Neuronal stem cell (in vitro differentiated cells): ENCODE results near the gene AGBL4.

Experiments used
- DNase-seq: peaks from one replicate; pipeline ENCODE4 v3.0.0-alpha.2; 2013; ENCODE audit warnings: low spot score
- H2AFZ ChIP-seq: one replicate; pipeline ENCODE4 v1.6.1; 2013; ENCODE audit warnings: mild to moderate bottlenecking, low read length, inconsistent platforms
- H2AK5ac ChIP-seq: 2 replicates; pipeline ENCODE4 v1.6.1; 2013; ENCODE audit warnings: low read depth, mild to moderate bottlenecking, inconsistent platforms, low read length, moderate library complexity, mixed read lengths
- H2BK120ac ChIP-seq: 2 replicates; pipeline ENCODE4 v1.6.1; 2013; ENCODE audit warnings: low read depth, mild to moderate bottlenecking, inconsistent platforms, low read length, moderate library complexity, mixed read lengths
- H2BK12ac ChIP-seq: one replicate; pipeline ENCODE4 v1.6.1; 2013; ENCODE audit warnings: low read length, inconsistent platforms
- H2BK15ac ChIP-seq: 2 replicates; pipeline ENCODE4 v1.6.1; 2013; ENCODE audit warnings: mild to moderate bottlenecking, low read length, inconsistent platforms, mixed read lengths
- H2BK5ac ChIP-seq: one replicate; pipeline ENCODE4 v1.6.1; 2013; ENCODE audit warnings: inconsistent platforms, mild to moderate bottlenecking, low read length, moderate library complexity
- H3K14ac ChIP-seq: one replicate; pipeline ENCODE4 v1.6.1; 2013; ENCODE audit warnings: low read length, inconsistent platforms
- H3K18ac ChIP-seq: 2 replicates; pipeline ENCODE4 v1.6.1; 2013; ENCODE audit warnings: low read length, inconsistent platforms
- H3K23ac ChIP-seq: 2 replicates; pipeline ENCODE4 v1.6.1; 2013; ENCODE audit warnings: low read depth, mild to moderate bottlenecking, mixed read lengths, low read length, inconsistent platforms; ENCODE audit not compliant: poor library complexity
- H3K27ac ChIP-seq: replicated peaks from 3 replicates; pipeline ENCODE4 v1.5.1; 2013; ENCODE audit warnings: low read length, inconsistent platforms
- H3K27me3 ChIP-seq, 3 experiments: 2 replicates each; pipeline ENCODE4 v1.6.1; 2013; ENCODE audit warnings: low read length in 3 of 3, mild to moderate bottlenecking in 2 of 3, inconsistent platforms in 1 of 3, low read depth in 1 of 3, mixed read lengths in 1 of 3, moderate library complexity in 1 of 3; ENCODE audit not compliant: control insufficient read depth in 3 of 3, insufficient read depth in 3 of 3
- H3K36me3 ChIP-seq, 2 donors: replicated peaks in 1 of 2; 2 replicates each; pipeline ENCODE4 v1.6.1; 2013; ENCODE audit warnings: low read length in 2 of 2; ENCODE audit not compliant: control insufficient read depth in 2 of 2, insufficient read depth in 2 of 2
- H3K4ac ChIP-seq: 2 replicates; pipeline ENCODE4 v1.6.1; 2013; ENCODE audit warnings: inconsistent platforms, mild to moderate bottlenecking, low read length, moderate library complexity
- H3K4me1 ChIP-seq, 2 donors: 1 replicate in 1 of 2; 2 replicates in 1 of 2; pipeline ENCODE4 v1.6.1; 2013; ENCODE audit warnings: low read length in 2 of 2, low read depth in 1 of 2; ENCODE audit not compliant: control insufficient read depth in 2 of 2, insufficient read depth in 1 of 2
- H3K4me2 ChIP-seq: one replicate; pipeline ENCODE4 v1.6.1; 2013; ENCODE audit warnings: mild to moderate bottlenecking, low read length, inconsistent platforms; ENCODE audit not compliant: insufficient read depth, poor library complexity, severe bottlenecking
- H3K4me3 ChIP-seq, 2 donors: 2 replicates each; pipeline ENCODE4 v1.5.1; 2013; ENCODE audit warnings: low read length in 2 of 2, mild to moderate bottlenecking in 2 of 2, inconsistent platforms in 1 of 2, moderate library complexity in 1 of 2
- H3K79me1 ChIP-seq: one replicate; pipeline ENCODE4 v1.6.1; 2013; ENCODE audit warnings: low read depth, mild to moderate bottlenecking, inconsistent platforms, low read length, moderate library complexity
- H3K9ac ChIP-seq: one replicate; pipeline ENCODE4 v1.6.1; 2013; ENCODE audit warnings: mild to moderate bottlenecking, low read depth, low read length, inconsistent platforms; ENCODE audit not compliant: poor library complexity
- H3K9me3 ChIP-seq, 2 donors: replicated peaks in 1 of 2; 2 replicates each; pipeline versions ENCODE3 to v1.6.1; 2013; ENCODE audit warnings: low read length in 2 of 2, mild to moderate bottlenecking in 2 of 2, inconsistent platforms in 1 of 2, low read depth in 1 of 2, mixed read lengths in 1 of 2, moderate library complexity in 1 of 2; ENCODE audit not compliant: control insufficient read depth in 2 of 2, insufficient read depth in 1 of 2
- H4K8ac ChIP-seq: one replicate; pipeline ENCODE4 v1.6.1; 2013; ENCODE audit warnings: low read depth, mild to moderate bottlenecking, inconsistent platforms, low read length, moderate library complexity
- H4K91ac ChIP-seq: one replicate; pipeline ENCODE4 v1.6.1; 2013; ENCODE audit warnings: low read length, low read depth, mild to moderate bottlenecking, inconsistent platforms; ENCODE audit not compliant: poor library complexity
- WGBS, 2 donors: extraction: QIAGEN DNeasy Blood & Tissue Kit; methylation state at CpG; one replicate each; pipeline ENCODE4 v1.1.7; 2013; ENCODE audit warnings: missing lambda C conversion rate in 2 of 2, mixed read lengths in 1 of 2; ENCODE audit not compliant: insufficient read length in 2 of 2, insufficient replicate concordance in 1 of 2; ENCODE audit errors: extremely low coverage in 2 of 2; 5-methylcytosine and 5-hydroxymethylcytosine counted together

Gene AGBL4

GRCh38 chr1:48932366-48932765 is 1091.4 kb downstream of the AGBL4 start:
- no peak overlapping the region for H4K8ac ChIP-seq
- no peak overlapping the region for H3K4me3 ChIP-seq
- H3K14ac ChIP-seq = no peak overlapping the region
- no peaks in the 10 kb centered on the region for H3K9me3 ChIP-seq
- no peak overlapping the region for H2BK5ac ChIP-seq
- peaks cover 0 to 3% of the 10 kb centered on the region in 2 donors for H3K4me1 ChIP-seq
- H3K9ac ChIP-seq = no peak overlapping the region
- no peak overlapping the region for H3K18ac ChIP-seq
- no peak overlapping the region for H2BK12ac ChIP-seq
- H3K4me2 ChIP-seq = no peak overlapping the region
- no CpG with 5 or more reads among the region's 1 CpG for WGBS, 2 donors
- no peaks in the 10 kb centered on the region for H3K27me3 ChIP-seq
- H3K79me1 ChIP-seq = no peaks in the 10 kb centered on the region
- H3K4ac ChIP-seq = no peak overlapping the region
- no peak overlapping the region for H2BK15ac ChIP-seq
- H2AK5ac ChIP-seq = no peak overlapping the region
- no peak overlapping the region for H2BK120ac ChIP-seq
- H3K27ac ChIP-seq = no peak overlapping the region
- no peak overlapping the region for H2AFZ ChIP-seq
- H3K36me3 ChIP-seq = no peaks in the 10 kb centered on the region
- DNase-seq = no peak
- no peak overlapping the region for H3K23ac ChIP-seq
- no peak overlapping the region for H4K91ac ChIP-seq

GRCh38 chr1:48931506-48932192 is 1092.1 kb downstream of the AGBL4 start:
- H3K79me1 ChIP-seq = no peaks in the 10 kb centered on the region
- no peak overlapping the region for H3K27ac ChIP-seq
- H2AFZ ChIP-seq = no peak overlapping the region
- H3K4me1 ChIP-seq = peaks cover 0 to 3% of the 10 kb centered on the region in 2 donors
- no peaks in the 10 kb centered on the region for H3K9me3 ChIP-seq
- H3K4me2 ChIP-seq = no peak overlapping the region
- WGBS, 2 donors = no CpG with 5 or more reads among the region's 7 CpGs
- H3K4ac ChIP-seq = no peak overlapping the region
- H4K91ac ChIP-seq = no peak overlapping the region
- H2AK5ac ChIP-seq = no peak overlapping the region
- no peak overlapping the region for H3K23ac ChIP-seq
- no peaks in the 10 kb centered on the region for H3K36me3 ChIP-seq
- no peak overlapping the region for H3K14ac ChIP-seq
- no peak overlapping the region for H3K4me3 ChIP-seq
- H2BK120ac ChIP-seq = no peak overlapping the region
- DNase-seq = no peak
- H3K9ac ChIP-seq = no peak overlapping the region
- H2BK12ac ChIP-seq = no peak overlapping the region
- H3K18ac ChIP-seq = no peak overlapping the region
- H2BK5ac ChIP-seq = no peak overlapping the region
- no peak overlapping the region for H4K8ac ChIP-seq
- H3K27me3 ChIP-seq = no peaks in the 10 kb centered on the region
- no peak overlapping the region for H2BK15ac ChIP-seq

- Histone ChIP-seq H3K23ac (no peak overlapping the region), H2BK15ac (no peak overlapping the region), H3K4me3 (no peak overlapping the region), H3K79me1 (no peaks in the 10 kb centered on the region), H3K9me3 (no peaks in the 10 kb centered on the region), H3K27me3 (no peaks in the 10 kb centered on the region), H2BK120ac (no peak overlapping the region), H3K4ac (no peak overlapping the region), H2AK5ac (no peak overlapping the region), H4K91ac (no peak overlapping the region), H2BK5ac (no peak overlapping the region), H3K9ac (no peak overlapping the region), H3K4me2 (no peak overlapping the region), H2BK12ac (no peak overlapping the region), H3K18ac (no peak overlapping the region), H4K8ac (no peak overlapping the region), H3K27ac (no peak overlapping the region), H2AFZ (no peak overlapping the region), H3K4me1 (peaks cover 0 to 5% of the 10 kb centered on the region in 2 donors), H3K36me3 (no peaks in the 10 kb centered on the region), H3K14ac (no peak overlapping the region)
- DNase-seq = no peak
- no CpG with 5 or more reads among the region's 4 CpGs for WGBS, 2 donors
Measured at GRCh38 chr1:48930011-48930410, 1093.7 kb downstream of the AGBL4 start.

- H2BK12ac ChIP-seq = no peak overlapping the region
- H3K18ac ChIP-seq = no peak overlapping the region
- H3K4me2 ChIP-seq = no peak overlapping the region
- H4K8ac ChIP-seq = no peak overlapping the region
- no peak overlapping the region for H2BK5ac ChIP-seq
- no peaks in the 10 kb centered on the region for H3K36me3 ChIP-seq
- DNase-seq = no peak
- no peak overlapping the region for H3K27ac ChIP-seq
- peaks cover 0 to 2% of the 10 kb centered on the region in 2 donors for H3K4me1 ChIP-seq
- H2AK5ac ChIP-seq = no peak overlapping the region
- no peak overlapping the region for H4K91ac ChIP-seq
- H2BK120ac ChIP-seq = no peak overlapping the region
- H3K4ac ChIP-seq = no peak overlapping the region
- no peaks in the 10 kb centered on the region for H3K27me3 ChIP-seq
- H3K9ac ChIP-seq = no peak overlapping the region
- H3K4me3 ChIP-seq = no peak overlapping the region
- H3K23ac ChIP-seq = no peak overlapping the region
- no peak overlapping the region for H2BK15ac ChIP-seq
- H3K79me1 ChIP-seq = no peaks in the 10 kb centered on the region
- no peak overlapping the region for H2AFZ ChIP-seq
- no peak overlapping the region for H3K14ac ChIP-seq
- H3K9me3 ChIP-seq = no peaks in the 10 kb centered on the region
Measured at GRCh38 chr1:48924099-48924498, 1099.7 kb downstream of the AGBL4 start.
